ENCODE data around the gene NLGN2. TPM values are rescaled to one million over a fixed set of nuclear protein-coding genes. Genes with fewer than 3 reads are reported as not detected.

Gene NLGN2
- total and polyA plus RNA-seq, 7 donors: 2.8 to 11.5 (median 6.5) TPM

DNA sequence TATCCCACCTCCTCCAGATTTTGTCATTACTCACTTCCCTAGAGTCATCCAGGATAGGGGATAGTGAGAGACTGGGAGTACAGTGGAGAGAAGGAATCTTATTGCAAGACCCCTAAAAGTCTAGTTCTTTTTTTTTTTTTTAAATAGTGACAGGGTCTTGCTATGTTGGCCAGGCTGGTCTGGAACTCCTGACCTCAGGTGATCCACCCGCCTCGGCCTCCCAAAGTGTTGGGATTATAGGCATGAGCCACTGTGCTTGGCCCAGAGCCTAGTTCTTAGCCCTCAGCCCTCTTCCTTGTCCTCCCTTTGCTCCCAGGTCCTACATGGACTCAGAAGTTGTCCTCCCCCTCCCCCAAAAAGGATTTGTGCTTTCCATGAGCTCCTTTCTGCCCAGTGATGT lies 34.5 kb downstream of the NLGN2 start:
- Histone ChIP-seq H3K27me3 (ENCODE audit: insufficient read depth in 3 of 3, low read length in 2 of 3) (peaks cover 0 to 3% (median 0%) of the 10 kb centered on the region in 3 donors), H3K4me1 (peaks cover 48% of the 10 kb centered on the region), H3K9me3 (no peaks in the 10 kb centered on the region), H3K36me3 (ENCODE audit: insufficient read depth in 1 of 2, low read depth in 1 of 2) (peaks cover 0 to 8% of the 10 kb centered on the region in 2 donors), H3K4me3 (no peak overlapping the region), H3K27ac (peak overlapping the region; percentile 100)
- no peak for DNase-seq
- intact Hi-C loops (cut with DNase I): loop anchor here in 1 of 2 donors (5.0 kb wide), 1 partner anchor 45 kb away; no protein-coding TSS in a partner anchor
- 83 to 100% (median 87%) methylated on average over 2 of the region's 2 CpGs for WGBS, 3 donors
- no peak for ATAC-seq
- TF ChIP-seq, protein P1, sequence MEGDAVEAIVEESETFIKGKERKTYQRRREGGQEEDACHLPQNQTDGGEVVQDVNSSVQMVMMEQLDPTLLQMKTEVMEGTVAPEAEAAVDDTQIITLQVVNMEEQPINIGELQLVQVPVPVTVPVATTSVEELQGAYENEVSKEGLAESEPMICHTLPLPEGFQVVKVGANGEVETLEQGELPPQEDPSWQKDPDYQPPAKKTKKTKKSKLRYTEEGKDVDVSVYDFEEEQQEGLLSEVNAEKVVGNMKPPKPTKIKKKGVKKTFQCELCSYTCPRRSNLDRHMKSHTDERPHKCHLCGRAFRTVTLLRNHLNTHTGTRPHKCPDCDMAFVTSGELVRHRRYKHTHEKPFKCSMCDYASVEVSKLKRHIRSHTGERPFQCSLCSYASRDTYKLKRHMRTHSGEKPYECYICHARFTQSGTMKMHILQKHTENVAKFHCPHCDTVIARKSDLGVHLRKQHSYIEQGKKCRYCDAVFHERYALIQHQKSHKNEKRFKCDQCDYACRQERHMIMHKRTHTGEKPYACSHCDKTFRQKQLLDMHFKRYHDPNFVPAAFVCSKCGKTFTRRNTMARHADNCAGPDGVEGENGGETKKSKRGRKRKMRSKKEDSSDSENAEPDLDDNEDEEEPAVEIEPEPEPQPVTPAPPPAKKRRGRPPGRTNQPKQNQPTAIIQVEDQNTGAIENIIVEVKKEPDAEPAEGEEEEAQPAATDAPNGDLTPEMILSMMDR (IDR thresholded peaks at IDR 0.05): no peak

DNA sequence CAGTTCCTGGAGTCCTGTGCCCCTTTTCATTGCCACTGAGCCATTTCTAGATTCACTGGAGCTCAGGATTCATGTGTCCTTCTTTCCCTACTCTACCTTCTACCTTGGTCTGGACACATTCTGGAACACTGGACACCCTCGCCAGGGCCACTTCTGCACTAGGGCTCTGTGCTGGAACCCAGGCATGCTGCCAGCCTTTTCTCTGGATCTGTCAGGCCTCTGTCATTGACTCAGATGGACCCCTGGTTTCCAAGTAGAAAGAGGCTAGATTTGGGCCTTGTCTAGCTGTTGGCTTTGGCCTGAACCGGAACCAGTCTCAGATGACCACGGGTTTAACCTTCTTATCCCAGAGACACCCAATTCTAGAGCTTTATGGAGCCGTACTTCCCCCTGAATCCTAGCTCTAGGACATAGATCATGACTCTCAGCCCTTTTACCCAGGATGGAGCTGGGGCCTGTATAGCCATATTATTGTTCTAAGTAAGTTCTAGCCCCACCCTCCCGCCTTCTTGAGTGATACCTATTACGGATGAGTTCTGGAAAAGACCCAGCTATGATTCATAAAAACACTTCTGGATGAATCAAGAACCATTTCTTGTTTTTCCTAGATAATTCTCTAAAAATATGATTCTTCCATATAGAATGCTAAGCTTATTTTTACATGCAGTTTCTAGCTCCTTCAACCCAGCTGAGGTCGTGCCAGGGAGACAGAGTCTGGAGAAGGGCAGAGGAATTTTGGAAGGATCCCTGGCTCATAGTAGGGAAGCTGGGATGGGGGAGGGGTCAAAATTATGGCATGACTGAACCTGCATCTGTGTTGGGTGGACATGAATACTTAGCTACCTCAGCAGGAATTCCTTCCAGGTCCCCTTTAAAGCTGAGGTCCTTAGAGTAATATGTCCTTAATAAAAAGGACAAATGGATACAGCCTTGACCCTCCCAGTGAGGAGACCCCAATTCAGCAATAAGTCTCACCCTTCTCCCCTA lies 36.1 kb downstream of the NLGN2 start:
- no peak overlapping the region for H3K4me3 ChIP-seq
- intact Hi-C loops (cut with DNase I): loop anchor here (2.0 to 5.0 kb wide), 2 partner anchors 35 to 46 kb away; partner anchors contain the start of gene ZBTB4 (in 1 of the 2)
- H3K27me3 ChIP-seq (ENCODE audit: insufficient read depth in 3 of 3, low read length in 2 of 3): peaks cover 0 to 7% (median 0%) of the 10 kb centered on the region in 3 donors
- DNase-seq (no peak), ATAC-seq (peak in 2 of 4 donors; percentile 15 to 26)
- peak overlapping the region; percentile 100 for H3K27ac ChIP-seq
- H3K36me3 ChIP-seq (ENCODE audit: insufficient read depth in 1 of 2, low read depth in 1 of 2): peaks cover 0 to 25% of the 10 kb centered on the region in 2 donors
- WGBS, 3 donors: 57 to 67% (median 67%) methylated on average over 7 of the region's 7 CpGs
- TF ChIP-seq, protein P1 (IDR thresholded peaks at IDR 0.05): no peak
- H3K4me1 ChIP-seq: peaks cover 43% of the 10 kb centered on the region
- no peaks in the 10 kb centered on the region for H3K9me3 ChIP-seq

DNA sequence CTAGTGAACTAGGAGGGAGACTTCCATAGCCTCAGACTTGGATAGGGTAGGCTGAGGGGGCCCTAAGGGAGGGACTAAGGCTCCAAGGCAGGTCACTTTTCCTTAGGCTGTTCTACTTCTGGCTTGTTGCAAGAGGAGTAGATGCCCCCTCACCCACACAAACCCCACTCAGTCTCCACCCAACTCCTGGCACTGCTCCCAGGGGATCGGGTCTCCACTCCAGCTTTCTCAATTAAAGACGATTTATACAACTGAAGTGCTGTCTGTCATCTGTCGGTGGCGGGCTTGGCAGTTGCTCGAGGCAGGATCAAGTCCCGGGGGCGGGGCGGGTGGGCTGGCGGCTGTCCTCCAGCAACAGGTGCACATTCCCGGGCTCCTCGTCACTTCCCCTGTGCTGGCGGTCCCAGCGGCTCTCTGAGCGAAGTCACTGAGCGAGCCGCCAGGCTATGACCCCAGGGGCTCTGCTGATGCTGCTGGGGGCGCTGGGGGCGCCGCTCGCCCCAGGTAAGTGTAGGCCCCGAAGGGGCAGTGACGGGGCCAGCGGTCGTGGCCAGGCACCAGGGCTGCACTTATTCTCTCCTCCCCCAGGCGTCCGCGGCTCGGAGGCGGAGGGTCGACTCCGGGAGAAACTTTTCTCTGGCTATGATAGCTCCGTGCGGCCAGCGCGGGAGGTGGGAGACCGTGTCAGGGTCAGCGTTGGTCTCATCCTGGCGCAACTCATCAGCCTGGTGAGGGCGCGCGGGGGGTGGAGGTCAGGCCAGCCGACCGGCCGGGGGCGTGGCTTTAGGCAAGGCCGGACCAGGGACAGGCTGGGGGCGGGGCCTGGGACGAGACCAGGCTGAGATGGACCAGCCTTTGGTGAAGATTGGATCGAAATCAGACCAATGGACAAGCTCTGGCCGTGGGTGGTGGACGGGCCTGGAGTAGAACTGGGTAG lies 37.3 kb downstream of the NLGN2 start, which contains the start of gene CHRNB1:
Gene CHRNB1, plus strand, starts transcription at position 380 of the 937 bp plus-strand sequence. Its CDS starts 67 bp downstream, at position 447.
- WGBS, 3 donors: 2 to 4% (median 2%) methylated on average over 47 to 51 of the region's 51 CpGs
- Histone ChIP-seq H3K27me3 (ENCODE audit: insufficient read depth in 3 of 3, low read length in 2 of 3) (peaks cover 0 to 7% (median 0%) of the 10 kb centered on the region in 3 donors), H3K9me3 (no peaks in the 10 kb centered on the region), H3K4me3 (peak within 1 kb of the TSS; percentile 92), H3K36me3 (ENCODE audit: insufficient read depth in 1 of 2, low read depth in 1 of 2) (peaks cover 0 to 35% of the 10 kb centered on the region in 2 donors), H3K27ac (peak within 1 kb of the TSS; percentile 100), H3K4me1 (peaks cover 34% of the 10 kb centered on the region)
- ATAC-seq: peak; percentile 85 to 89 (median 87)
- TF ChIP-seq, protein P1 (IDR thresholded peaks at IDR 0.05): peak; percentile 10
- intact Hi-C loops (cut with DNase I): loop anchor here (2.0 to 5.0 kb wide), 2 partner anchors 34 to 48 kb away; partner anchors contain the start of gene ZBTB4 (in 1 of the 2)
- DNase-seq: peak; percentile 93 to 95

DNA sequence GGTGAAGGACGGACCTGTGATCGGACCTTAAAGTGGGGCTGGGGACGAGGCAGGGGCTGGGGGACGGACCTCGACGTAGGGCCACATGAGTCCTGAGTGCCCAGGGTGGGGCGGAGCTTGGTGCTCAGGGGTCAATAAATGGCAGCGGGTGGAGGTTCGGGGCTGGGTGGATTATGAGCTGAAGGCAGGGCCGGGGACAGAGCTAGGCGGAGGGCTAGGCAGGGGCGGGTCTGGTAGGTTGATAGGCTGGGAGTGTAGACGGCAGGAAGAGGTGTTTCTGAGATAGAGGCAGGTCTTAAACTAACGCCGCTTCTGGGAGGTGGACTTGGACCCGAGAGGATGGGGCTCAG lies 37.9 kb downstream of the NLGN2 start:
- ATAC-seq: peak; percentile 34 to 41 (median 40)
- 3 to 7% (median 6%) methylated on average over 16 of the region's 16 CpGs for WGBS, 3 donors
- H3K4me1 ChIP-seq: peaks cover 33% of the 10 kb centered on the region

More for the DNA sequence above, 37.9 kb downstream of the NLGN2 start:
- Histone ChIP-seq H3K36me3 (ENCODE audit: insufficient read depth in 1 of 2, low read depth in 1 of 2) (peaks cover 0 to 42% of the 10 kb centered on the region in 2 donors), H3K27me3 (ENCODE audit: insufficient read depth in 3 of 3, low read length in 2 of 3) (peaks cover 0 to 7% (median 0%) of the 10 kb centered on the region in 3 donors), H3K4me3 (peak overlapping the region; percentile 92), H3K27ac (peak overlapping the region; percentile 100), H3K9me3 (no peaks in the 10 kb centered on the region)
- TF ChIP-seq, protein P1 (IDR thresholded peaks at IDR 0.05): no peak
- intact Hi-C loops (cut with DNase I): loop anchor here in 1 of 2 donors (2.0 kb wide), 1 partner anchor 33 kb away; the partner anchor contains the start of gene ZBTB4
- no peak for DNase-seq
